SKM-1 (cell line): ENCODE data around the gene ETS1.

Experiments
- DNase-seq: peaks from one replicate; lab custom pipeline; 2025; ENCODE audit not compliant: unreplicated experiment; lab: John Stamatoyannopoulos, UW

Gene ETS1, protein sequence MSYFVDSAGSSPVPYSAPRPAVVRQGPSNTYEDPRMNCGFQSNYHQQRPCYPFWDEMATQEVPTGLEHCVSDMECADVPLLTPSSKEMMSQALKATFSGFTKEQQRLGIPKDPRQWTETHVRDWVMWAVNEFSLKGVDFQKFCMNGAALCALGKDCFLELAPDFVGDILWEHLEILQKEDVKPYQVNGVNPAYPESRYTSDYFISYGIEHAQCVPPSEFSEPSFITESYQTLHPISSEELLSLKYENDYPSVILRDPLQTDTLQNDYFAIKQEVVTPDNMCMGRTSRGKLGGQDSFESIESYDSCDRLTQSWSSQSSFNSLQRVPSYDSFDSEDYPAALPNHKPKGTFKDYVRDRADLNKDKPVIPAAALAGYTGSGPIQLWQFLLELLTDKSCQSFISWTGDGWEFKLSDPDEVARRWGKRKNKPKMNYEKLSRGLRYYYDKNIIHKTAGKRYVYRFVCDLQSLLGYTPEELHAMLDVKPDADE

DNA sequence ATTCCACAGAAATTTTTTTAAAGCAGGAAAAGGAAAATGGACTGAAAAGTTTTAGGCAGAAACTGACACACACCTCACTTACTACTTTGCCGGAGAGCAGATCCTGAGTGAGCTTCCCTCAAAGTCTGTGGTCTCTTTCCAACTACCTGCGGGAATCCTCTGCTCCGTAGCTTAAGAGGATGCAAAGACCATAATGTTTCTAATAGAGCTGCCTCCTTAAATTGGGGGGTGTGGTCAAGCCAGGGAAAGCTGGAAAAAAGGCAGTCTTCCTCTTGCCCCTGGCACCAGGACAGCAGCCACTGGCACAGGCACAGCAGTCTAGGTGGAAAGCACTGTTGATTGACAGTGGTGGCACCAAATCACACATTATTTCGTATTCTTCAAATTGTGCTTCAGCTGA lies at the start of gene ETS1:
Gene ETS1 (minus strand): TSS at position 144 of the 400 bp plus-strand sequence. CDS start 14,428 bp downstream, outside the sequence.
- no peak for DNase-seq

GRCh38 chr11:128634395-128634794 lies 47.0 kb upstream of the ETS1 start:
- DNase-seq: no peak

- DNase-seq: no peak
These were observed 46.1 kb upstream of the ETS1 start for GRCh38 chr11:128633384-128633965.

DNA sequence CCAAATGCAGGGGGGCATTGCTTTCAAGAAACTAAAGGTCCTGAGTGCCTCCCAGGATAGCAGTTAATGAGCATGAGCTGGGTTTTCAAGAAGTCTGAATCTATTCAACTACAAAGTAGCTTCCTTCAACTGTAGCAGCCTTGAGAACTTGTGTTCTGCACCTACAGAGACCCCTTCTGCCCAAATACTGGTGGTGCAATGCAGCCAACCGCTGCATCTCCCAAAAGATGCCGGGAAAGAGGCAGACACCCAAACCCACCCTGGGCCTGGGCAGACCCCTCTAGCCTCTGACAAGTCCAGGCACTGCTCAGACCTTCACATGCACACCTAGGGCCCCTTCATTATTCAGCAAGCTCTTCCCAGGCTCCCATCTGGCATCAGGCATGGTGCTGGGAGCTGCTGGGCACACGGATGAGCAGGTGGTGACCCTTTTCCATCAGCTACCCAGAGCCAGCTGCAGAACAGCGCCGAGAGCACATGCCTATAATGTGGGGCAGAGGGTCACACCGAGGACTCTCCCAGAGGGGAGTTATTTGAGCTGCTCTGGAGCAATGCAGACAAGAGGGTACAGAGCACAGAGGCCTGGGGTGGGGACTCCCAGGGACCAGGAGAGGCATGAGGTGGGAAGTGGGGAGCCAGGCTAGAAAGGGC lies 44.9 kb upstream of the ETS1 start:
- peak; percentile 27 for DNase-seq

GRCh38 chr11:128630367-128631230 lies 43.2 kb upstream of the ETS1 start:
- peak; percentile 76 for DNase-seq

- DNase-seq: no peak
These were observed 42.3 kb upstream of the ETS1 start for GRCh38 chr11:128629516-128630106.

GRCh38 chr11:128628686-128629085 lies 41.3 kb upstream of the ETS1 start:
- no peak for DNase-seq

DNA sequence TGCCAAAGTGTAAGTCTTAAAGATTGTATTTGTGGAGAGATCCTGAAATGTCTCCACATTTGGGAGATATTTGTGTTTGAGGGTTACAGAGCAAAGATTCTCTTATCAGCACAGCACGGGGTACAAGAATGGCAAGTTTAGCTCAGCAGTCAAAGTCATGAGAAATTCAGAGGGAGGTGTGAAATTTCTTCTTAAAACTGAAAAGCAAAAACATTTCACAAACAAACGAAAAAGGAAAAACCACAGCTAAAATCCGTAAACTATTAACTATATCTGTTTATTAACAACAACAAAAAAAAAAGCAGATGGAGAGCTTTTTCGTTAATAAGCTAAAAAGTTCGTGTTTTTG lies 40.9 kb upstream of the ETS1 start:
- DNase-seq: no peak

- no peak for DNase-seq
These were observed 40.4 kb upstream of the ETS1 start for GRCh38 chr11:128627666-128628324.

DNA sequence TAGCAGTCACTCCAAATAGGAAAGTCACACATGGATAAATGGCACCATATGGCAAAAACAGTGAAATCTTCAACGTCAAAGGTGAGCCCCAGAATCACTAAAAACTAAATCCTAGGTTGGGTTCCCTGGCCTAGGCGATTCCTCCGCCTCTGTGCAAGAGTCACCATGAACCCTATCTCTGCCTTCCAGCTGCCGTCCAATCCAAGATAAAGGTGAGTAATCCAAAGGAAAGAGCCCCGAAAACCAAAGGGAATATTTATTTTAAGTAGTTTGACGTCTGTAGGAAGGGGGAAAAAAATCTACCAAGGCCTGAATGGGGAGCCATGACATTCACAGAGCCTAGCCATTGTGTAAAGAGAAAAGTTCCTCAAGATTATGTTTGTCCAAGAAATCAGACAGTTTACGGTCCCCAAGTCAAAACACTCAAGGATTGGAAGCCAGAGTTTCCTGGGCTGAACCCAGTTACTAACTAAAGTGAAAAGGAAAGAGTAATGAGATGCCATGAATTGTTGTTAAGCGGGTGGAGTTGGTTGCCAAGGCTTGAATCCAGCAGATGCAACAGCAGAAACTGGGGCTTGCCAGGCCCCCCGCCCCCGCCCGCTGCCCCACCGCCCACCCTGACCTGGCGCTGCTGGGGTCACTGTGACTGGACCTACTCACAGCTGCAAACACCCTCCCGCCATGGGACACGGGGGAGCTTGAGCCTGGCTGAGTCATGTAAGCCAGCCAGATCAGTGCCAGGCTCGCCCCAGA lies 39.7 kb upstream of the ETS1 start:
- no peak for DNase-seq

- DNase-seq: no peak
These were observed 38.4 kb upstream of the ETS1 start for GRCh38 chr11:128625746-128626145.

DNA sequence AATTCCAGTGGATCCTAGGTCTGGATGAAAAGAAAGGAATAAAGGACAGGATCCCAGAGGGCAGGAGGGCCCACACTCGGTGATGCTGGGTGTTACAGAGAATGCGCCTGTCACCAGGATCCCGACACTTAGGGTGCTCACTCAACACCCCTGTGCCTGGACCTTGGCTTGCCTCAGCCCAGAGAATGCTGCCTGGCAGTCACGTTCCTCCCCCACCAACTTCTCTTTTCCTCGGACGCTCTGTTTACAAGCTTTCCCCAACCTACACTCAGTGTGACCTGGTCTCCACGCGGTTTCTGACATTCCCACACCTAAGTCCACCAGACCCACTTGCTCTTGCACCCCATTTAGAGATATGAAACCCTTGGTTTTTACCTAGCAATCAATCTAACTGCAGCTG lies 38.0 kb upstream of the ETS1 start:
- DNase-seq: no peak

DNA sequence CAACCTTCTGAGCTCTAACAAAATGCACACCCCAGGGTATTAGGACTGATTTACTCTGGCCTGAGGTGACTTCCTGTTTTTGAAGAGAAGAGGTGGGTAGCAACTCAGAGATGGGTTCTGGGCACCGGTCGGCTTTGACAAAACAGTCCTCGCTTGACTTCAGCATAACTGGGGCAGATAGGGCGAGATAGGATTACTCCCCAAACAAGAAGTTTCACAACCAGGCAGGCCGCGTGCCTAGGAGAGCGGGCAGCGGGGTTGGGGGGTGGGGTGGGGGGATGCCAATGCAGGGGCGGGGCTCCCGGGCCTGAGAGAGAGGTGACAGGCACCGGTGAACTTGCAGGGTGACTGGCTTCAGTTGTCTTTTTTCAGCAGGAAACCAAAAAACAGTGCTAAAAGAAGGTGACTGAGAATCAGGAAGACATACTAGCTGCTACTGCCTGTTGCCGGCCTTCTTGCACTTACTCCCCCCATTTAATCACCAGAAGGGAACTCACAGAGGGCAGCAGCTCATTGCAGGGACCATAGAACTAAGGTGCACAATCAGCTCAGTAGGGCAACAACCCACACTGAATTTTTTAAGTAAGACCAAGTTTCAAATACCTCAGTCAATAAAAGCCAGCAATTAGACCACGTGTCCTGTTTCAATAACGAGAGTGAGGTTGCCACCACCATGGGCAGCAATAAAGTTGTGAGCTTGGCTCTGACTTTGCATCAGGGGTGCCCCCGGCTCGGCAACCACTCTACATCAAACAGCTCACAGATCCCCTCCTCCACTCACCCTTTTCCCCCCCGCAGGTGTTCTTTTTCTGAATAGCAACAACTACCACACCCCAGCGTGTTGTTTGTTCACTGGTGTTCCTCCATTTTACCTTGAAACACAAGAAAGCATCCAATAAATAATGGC lies 37.2 kb upstream of the ETS1 start:
- DNase-seq: peak; percentile 29

DNA sequence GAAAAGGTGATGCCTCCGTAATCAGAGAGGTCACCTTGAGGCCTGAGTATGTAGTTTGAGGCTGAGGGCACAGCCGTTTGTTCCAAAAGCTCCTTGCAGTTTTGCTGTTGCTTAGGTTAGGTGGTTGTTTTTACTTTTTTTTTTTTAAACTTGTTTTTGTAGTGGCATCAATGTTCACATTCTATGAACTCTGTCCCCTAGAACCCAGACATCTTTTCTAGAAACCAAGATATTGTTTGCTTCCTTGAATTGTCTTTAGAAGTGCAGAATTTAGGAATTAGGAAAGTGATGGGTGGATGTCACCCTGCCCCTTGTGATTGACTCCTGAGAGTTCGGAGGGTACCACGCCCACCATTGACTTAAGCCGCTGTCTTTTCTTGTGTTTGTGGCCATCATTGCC lies 35.7 kb upstream of the ETS1 start:
- no peak for DNase-seq

- no peak for DNase-seq
These were observed 34.5 kb upstream of the ETS1 start for GRCh38 chr11:128621601-128622501.

GRCh38 chr11:128620309-128621100 lies 33.1 kb upstream of the ETS1 start:
- DNase-seq: no peak
